ENCODE results near the gene CHCHD3. TPM values are rescaled to one million over a fixed set of nuclear protein-coding genes. Genes with fewer than 3 reads are reported as not detected.

CHCHD3 gene
- total RNA-seq, 1 donor from 2014 or later = 91.3 TPM

DNA sequence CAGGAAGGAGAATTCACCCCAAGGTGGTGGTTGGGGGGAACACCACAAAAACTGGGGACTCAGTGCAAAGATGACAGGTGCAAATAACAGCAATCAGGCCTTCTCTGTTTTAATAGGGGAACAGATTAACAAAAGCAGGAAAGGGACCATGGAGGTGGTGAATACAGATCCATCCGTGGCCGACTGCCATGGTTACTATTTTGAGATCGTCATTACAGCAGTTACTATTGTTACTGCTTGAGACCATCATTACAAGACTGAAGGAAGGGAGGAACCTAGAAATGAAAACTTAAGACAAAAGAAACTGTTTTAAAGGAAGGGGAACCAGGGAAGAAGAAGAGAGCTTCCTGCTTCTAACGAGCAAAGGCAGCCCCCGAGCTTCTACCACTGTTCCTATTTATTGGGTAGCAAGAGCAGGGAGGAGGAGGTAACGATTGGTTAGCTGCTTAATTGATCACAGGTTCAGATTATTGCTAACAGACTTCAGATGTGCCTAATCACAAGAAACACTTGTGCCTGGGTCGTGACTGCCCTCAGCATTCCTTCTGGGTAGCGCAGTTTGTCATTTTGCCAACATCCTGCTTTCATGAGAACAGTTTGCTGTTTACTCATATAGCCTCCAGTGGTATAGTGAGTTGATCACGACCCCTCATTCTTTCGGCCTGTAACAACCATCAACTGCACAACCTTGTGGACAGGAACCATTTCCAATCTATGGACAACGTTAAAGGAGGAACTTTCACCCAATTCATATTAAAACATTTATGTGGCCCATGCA, 216.3 kb downstream of the CHCHD3 start:
- DNase-seq (ENCODE audit: low read depth, low spot score) = no peak

DNA sequence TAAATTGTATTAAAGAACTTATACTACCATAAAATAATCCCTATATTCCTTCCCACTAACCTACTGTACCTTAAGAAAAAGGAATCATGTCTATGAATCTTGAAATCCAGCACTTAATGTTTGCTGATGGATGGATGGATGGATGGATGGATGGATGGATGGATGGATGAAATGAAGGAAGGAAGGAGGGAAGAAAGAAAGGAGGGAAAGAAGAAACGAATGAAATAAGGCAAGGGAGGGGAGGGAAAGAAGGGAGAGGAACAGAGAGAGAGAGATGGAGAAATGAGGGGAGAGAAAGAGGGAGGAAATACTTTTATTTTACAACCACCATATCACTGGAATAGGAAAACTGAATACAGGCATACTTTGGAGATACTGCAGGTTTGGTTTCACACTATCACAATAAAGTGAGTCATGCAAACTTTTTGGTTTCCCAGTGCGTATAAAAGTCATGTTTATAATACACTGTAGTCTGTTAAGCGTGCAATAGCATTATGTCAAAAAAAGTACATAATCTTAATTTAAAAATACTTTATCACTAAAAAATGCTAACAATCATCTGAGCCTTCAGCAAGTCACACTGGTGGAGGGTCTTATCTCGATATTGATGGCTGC, 219.8 kb downstream of the CHCHD3 start:
- no peak for DNase-seq (ENCODE audit: low read depth, low spot score)

DNA sequence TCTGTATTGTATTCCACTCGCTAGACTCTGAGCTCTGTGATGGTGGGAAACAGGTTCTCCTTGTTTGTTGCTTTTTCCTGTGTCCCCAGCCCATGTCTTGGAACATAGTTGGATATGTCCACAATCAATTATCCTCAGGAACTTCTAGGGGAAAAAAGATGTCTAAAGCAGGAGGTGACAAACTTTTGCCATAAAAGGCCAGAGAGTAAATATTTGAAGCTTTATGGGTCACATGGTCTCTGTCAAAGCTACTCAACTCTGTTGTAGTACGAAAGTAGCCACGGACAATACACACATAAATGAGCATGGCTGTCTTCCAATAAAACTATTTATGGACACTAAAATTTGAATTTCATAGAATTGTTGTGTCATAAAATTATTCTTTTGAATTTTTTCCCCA, 220.5 kb downstream of the CHCHD3 start:
- no peak for DNase-seq (ENCODE audit: low read depth, low spot score)

DNA sequence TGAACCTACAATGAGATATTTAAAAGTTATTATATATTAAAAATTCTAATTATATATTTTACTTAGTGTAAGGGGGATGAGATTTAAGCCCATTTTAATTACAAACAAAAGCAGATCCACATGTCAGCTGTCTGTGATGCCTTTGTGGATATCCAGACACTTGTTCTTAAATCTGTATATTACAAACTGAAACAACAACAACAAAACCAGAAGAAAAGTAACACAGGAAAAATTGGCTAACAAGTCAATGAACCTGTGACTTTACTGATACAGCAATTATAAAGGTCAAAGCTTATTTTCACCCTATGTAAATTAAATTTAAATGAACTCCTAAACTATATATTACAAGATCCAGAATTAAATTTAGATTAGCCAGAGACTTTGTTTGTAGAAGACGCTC, 222.7 kb downstream of the CHCHD3 start:
- no peak for DNase-seq (ENCODE audit: low read depth, low spot score)

DNA sequence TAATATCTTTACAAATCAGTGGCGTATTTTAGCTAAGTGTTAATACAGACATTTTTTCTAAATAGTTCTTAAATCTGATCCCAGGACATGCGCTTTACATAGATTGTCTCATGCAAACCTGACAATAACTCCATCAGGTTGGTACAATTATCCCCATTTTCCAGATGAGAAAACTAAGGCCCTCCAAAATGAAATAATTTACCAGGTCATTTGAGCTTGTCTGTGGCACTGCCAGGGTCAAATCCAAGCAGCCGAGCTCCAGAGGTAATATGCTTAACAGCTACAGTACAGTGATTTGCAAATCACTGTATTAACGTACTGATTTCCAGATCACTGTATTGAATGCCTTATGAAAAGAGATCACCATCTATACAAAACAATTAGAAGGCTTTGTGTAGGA, 223.1 kb downstream of the CHCHD3 start:
- no peak for DNase-seq (ENCODE audit: low read depth, low spot score)

DNA sequence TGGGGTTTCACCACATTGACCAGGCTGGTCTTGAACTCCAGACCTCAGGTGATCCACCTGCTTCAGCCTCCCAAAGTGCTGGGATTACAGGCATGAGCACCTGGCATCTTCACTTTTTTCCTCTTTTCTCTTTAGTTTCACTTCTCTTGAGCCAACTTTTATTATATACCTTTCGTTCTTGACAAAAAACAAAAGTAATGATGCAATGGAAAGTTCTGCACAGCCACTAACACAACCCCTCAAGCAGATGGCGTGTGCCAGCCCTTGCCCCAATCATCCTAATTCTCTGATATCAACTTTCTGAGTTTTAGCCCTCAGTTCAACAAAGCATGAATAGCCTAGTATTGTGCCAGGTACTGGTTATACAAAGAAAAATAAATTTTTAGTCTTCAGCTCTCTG, 223.6 kb downstream of the CHCHD3 start:
- DNase-seq (ENCODE audit: low read depth, low spot score) = no peak

DNA sequence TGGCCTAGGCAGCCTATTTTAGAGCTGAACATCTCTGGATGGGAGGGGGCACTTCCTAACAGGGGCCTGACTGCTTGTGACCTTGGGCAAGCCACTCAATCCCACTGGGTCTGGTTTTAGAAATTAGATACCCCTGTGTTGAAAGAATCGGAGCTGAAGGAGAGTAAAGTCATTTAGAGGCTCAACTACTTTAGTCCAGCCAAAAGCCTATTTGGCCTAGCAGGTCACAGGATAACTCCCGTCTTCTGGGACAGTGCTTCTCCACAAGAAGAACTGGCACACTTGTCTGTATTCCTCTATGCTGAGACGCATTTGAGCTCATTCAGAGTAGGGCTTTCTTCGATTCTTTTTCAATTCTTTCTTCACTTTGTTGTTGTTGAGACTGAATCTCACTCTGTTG, 224.2 kb downstream of the CHCHD3 start:
- no peak for DNase-seq (ENCODE audit: low read depth, low spot score)

DNA sequence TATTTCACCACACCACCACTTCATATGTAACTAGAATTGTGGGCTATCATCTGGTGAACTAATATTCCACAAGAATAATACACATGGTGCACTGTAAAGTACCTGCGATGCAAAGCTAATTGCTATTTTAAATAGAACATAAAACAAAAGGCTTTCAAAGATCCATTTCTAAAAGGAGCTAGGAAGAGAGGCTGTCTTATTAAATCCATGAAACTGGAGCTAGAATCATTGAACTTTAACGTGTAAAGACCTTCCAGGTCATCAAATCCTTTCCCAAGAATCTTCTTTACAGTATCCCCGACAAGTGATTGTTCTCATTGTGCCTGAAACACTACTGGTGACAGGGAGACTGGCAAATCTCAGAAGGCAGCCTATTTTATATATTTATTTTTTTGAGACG, 224.9 kb downstream of the CHCHD3 start:
- no peak for DNase-seq (ENCODE audit: low read depth, low spot score)

DNA sequence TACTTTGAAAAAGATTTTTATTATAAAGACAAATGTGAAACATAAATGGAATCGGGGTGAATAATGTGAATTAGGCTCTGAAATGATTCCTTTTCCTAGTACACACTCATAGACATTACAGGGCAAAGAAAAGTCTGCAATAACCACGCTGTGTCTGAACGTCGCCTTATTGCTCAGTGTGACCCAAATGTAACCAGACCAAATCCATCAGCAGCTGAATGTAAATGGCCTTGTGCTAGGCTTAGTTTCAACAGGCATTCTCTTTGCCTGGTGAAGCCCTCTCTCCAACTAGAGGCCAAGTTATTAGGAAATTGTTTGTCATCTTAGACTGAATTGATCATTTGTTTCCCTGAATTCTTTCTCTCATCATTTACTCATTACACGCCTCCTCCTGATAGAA, 225.5 kb downstream of the CHCHD3 start:
- DNase-seq (ENCODE audit: low read depth, low spot score) = no peak

DNA sequence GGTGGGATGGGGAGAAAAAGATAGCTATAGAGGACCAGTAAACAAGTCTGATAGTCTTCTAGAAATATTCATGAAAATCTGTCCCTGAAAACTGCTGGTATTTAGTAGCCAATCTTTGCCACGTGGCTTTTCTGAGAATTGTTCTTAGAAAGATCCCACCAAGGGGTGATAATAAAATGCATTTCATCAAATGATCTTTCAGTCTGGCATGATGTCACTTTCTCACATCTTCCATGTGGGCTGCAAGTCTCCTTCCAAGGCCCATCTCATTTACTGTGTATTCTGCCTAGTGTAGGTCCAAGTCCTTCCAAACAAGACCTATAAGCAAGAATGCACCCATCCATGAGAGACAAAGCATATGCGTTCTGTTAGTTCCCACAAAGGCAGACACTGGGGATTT, 226.0 kb downstream of the CHCHD3 start:
- no peak for DNase-seq (ENCODE audit: low read depth, low spot score)

DNA sequence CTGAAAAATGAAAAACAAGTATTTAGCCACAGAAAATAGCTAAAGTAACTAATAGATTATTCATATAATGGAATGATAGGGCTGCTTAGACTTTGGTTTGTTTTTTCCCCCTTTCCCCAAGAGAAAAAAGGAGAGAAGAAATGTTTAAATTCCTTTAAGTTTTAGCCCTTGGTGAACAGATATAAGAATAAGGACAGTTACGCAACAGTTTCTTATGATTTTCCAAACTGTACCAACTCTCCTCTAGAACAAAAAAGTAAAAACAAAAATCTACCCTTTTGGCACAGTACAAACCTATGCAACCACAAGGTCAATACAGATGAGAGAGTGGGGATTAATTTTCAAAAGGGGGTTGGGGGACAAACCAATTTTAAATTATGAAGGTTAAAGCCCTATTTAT, 227.7 kb downstream of the CHCHD3 start:
- DNase-seq (ENCODE audit: low read depth, low spot score) = no peak

DNA sequence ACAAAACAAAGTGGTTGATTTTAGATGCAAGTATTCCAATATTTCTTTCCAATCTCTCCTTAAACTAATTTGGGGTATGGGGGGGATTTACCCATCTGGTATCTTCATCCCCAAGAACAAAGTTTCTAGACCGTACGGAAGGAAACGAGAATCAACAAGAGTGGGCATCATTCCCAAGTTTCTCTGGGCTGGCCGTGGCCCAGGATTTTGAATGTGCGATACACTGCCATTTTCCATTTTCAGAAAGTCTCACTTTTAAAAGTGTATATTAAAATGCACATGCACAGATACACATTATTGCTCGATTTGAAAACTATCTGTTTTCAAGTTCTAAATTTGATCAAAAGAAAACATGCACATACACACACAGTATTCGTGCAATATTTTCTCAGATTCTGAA, 234.5 kb downstream of the CHCHD3 start:
- DNase-seq (ENCODE audit: low read depth, low spot score) = no peak

DNA sequence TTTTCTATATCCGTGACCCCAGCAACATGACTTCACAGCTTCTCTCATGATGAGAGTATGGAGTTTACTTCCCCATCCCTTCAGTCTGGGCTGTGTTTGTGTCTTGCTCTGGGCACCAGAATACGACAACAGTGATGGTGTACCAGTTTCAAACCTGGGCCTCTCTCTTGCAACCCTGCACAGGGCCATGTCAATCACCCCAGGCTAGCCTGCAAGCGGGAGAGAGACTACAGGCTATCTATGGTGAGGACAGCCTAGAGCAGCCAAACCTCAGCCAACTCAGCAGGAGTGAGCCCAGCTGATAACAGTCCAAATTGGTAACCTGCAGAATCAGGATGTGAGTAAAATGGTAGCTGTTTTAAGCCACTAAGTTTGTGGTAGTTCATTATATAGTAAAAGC, 235.8 kb downstream of the CHCHD3 start:
- no peak for DNase-seq (ENCODE audit: low read depth, low spot score)

DNA sequence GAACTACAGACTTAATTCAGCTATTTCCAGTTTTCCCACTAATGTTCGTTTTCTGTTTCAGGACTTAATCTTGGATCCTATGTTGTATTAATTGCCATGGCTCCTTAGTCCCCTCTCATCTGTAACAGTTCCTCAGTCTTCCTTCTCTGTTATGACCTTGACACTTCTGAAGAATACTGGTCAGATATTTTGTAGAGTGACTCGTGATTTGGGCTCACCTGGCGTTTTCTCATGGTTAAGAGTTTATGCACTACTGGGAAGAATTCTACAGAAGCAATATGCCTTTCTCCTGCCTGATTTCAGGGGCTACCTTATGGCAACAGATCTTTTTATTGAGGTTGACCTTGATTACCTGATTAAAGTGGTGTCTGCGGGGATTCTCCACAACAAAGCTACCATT, 239.4 kb downstream of the CHCHD3 start:
- no peak for DNase-seq (ENCODE audit: low read depth, low spot score)

DNA sequence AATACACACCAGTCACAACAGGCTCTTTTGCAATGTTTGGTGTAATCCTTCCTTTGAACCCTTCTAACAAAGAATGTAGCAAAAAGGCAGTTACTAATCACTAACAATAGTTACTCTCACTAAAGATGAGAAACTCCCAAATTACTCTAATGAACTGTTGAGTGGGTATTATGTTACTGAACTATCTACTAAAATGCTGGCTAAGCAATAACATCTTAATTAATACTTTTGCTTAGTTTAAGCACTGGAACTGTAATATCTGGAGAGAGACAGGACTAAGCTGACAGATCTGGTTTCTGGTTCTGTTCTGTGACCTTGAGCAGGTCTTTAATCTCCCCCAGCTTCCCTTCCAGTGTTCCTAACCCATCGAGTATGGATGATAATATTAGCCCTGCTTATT, 241.7 kb downstream of the CHCHD3 start:
- DNase-seq (ENCODE audit: low read depth, low spot score) = no peak

DNA sequence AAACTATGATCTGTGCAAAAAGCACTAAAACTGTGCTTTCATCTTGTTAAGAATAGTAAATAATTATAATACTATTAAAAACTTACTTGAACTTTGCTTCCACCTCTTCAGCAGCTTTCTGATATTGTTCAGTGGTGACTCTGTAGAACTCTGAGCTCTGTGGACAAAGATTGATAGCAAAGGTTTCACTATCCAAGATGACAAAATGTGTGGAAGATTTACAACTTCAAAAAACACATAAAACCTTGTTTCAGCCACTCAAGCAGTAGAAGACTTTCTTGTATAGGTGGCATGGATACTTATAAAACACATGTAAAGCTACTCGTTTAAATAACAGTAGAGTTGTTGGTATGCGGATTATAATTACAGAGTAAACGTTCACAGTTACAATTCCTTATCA, 243.6 kb downstream of the CHCHD3 start:
- DNase-seq (ENCODE audit: low read depth, low spot score) = no peak

DNA sequence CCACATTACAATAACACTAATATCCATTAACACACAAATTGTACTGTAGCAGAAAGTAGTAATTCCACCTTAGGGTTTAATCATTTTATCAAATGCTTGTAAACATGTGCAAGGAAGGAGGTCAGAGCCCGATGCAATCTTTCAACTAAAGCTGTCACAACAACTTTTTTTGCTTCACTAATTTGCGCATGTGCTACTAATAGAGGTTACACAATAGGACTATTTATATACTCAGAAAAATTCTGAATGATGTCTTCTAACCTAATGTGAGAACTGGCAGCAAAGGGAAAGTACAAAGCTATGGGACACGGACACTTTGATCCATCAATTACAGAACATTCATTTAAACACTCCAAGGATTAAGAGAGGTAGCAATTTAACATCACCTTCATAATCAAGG, 244.4 kb downstream of the CHCHD3 start:
- no peak for DNase-seq (ENCODE audit: low read depth, low spot score)

DNA sequence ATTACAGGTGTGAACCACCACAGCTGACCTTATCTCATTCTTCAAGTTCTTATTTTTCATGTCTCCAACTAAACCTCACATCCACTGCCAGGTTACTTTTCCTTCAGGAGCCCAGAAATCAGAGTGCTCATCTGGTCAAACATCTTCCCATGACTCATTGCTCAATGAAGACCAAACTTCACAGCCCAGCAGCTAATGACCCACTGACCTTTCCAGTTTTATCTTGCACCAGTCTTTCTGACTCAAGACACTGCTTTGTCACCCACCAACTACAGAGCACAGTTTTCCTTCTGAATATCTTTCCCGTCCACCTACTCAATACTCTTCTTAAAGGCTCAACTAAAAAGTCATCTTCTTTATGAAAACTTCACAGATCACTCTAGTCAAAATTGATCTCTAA, 245.1 kb downstream of the CHCHD3 start:
- no peak for DNase-seq (ENCODE audit: low read depth, low spot score)

DNA sequence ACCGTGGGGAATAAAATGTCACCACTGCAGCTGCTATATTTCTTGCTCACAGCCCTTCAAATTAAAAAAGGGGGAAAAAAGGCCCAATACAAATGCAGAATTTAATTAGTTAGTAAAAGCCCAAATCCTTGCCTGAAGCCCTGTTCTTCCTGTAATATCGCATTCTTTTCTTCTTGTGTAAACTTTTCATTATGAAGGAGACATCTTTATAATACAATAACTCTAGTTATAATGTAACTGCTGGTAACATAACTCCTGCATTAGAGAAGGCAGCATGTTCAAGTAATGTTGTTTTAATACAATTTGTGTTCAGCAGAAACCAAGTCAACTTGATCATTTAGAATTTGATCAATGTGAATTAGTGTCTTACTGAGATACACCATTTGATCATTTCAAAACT, 250.9 kb downstream of the CHCHD3 start:
- DNase-seq (ENCODE audit: low read depth, low spot score) = no peak

DNA sequence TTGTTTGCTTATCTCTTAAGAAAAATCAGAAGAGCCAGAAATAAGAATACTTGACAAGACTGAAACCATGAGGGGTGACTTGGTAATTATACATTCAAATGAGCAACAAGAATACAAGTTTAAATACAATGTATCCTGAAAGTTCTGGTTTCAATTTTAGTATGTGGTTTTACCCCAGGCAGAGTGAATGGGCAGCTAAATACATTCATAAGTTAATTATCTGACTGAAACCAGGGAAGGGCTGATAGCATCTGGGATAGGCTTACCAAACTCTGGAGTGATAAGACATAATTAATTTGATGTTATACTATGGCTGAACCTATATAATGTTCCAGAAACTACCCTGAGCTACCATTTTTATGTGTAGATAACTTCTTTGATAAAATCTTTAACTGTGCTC, 253.4 kb downstream of the CHCHD3 start:
- no peak for DNase-seq (ENCODE audit: low read depth, low spot score)

DNA sequence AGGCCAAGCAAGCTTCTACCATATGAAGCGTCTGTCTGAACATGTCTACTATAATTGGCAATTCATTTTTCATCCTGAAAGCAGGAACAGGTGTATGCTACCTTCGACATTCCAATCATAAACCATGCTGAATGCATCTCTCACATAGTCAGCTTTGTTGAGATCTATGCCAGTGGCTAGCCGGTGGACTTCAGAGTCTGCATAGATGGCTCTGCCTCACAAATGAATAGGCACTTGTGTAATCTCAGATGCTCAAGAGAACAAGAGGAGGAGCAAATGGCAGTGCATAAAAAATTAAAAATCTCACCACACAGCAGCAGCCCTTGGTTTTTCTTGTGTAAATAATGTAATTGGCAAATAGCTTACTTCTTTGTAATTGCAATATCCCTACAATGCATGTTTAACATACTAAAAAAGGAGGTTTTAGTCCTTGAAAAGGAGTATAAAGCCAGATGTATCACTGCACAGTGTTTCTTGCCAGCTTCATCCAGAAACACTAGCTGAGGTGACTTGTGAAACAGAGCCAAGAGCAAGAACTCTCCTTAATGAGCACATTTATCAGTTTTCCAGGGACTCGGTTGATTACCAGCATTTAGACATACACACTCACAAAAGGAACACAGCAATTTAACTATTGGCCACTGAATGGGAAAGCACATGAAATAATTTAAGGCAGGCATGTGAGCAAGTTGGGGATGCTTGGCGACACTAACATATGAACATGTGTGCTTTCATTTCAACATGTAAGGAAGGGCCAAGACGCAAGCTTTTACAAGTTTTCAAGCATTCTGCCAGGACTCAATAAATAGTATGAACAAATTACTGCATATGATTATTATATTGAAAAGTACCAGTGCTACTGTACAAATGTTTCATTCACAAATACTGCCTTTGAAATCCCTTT, 255.7 kb downstream of the CHCHD3 start:
- no peak for DNase-seq (ENCODE audit: low read depth, low spot score)

DNA sequence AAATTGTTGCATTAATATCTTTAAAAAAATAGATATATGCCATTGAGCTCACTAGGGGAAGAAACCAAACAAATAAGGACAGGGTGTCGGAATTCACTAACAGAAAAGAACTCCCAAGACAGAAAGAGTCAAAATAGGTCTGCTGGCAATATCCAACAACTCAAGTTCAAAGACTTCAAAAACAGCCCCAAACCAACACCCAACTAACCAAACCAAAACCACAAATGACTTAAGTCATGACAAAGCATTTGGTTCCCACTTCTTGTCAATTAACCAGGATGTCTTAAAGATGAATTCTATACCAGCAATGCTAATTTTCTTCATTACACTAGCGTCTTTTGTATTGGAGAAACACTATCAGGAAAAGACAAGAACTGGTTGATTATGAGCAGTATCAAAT, 256.7 kb downstream of the CHCHD3 start:
- DNase-seq (ENCODE audit: low read depth, low spot score) = no peak

Data from pulmonary artery endothelial cell (primary cell).